HL-60 (cell line): ENCODE data around the gene ACCS.

Experiments
- CTCF ChIP-seq: IDR thresholded peaks from one replicate; pipeline ENCODE4 v1.5.1; 2011; ENCODE audit warnings: low read length, control low read depth, inconsistent platforms; ENCODE audit not compliant: insufficient read depth
- POLR2AphosphoS5 ChIP-seq: IDR thresholded peaks from 2 replicates; pipeline ENCODE4 v1.6.1; 2012; ENCODE audit warnings: low read depth

- TF ChIP-seq CTCF (peak; percentile 71), POLR2AphosphoS5 (no peak)
These were observed 29.7 kb downstream of the ACCS start, which contains the start of gene EXT2 for GRCh38 chr11:44095506-44096359.
